GM18867 (cell line): ENCODE results near the gene SVOP.

Experiments
- ATAC-seq: cut with Tn5 transposase; IDR thresholded peaks from one replicate; pipeline ENCODE4 v1.9.1; 2021; ENCODE audit warnings: mild to moderate bottlenecking, moderate library complexity; ENCODE audit not compliant: unreplicated experiment

The SVOP gene

DNA sequence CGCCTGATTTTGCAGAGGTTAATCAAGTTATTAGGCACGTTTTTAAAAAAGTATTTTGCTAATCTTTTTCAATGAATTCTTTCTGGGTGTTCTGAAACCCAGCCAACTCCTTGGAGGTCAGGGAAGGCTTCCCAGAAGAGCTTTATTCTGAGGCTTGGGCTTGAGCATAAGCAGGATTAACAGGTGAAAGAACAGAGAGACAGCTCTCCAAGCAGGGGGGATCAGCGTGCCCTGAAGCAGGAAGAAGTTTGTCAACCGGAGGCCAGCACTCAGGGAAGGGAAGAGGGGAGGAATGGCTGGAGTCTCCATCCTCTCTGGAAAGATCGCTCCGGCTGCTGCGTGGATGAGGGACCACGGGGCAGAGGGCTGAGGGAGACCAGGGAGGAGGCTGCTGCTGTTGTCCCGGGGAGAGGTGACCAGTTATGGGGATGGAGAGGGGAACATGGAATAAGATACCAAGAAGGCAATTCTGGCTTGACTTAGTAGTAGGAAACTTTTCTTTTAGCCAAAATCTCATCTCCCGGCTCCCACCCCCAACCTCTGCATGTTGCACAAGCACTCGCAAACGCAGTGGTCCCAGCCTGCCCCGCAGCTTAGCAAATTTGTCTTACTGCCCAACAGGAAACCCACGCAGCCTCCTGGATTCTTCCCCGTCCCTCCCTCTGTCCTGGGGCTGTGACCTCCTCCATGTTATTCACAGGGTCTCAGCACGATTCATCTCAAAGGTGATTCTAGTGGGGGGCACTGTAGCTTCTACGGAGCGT lies 162.4 kb downstream of the SVOP start:
- ATAC-seq: no peak
